Measurements from ENCODE around the gene POTEI.
"Not testable (repeated sequence)": the region's sequence is repeated elsewhere in the genome, so short reads cannot be mapped to it uniquely, and the experiment has no call there.

The POTEI gene

GRCh38 chr2:130509228-130509627, at the start of gene POTEI:
TSS of gene POTEI (minus strand) at chr2:130509328. CDS start at chr2:130509235, 93 bp downstream.
- H3K36me3 Mint-ChIP-seq (ENCODE audit: low read depth); H3K4me3 Mint-ChIP-seq; H3K27ac Mint-ChIP-seq; intact Hi-C loops (cut with micrococcal nuclease); H3K9me3 Mint-ChIP-seq; H3K4me1 Mint-ChIP-seq (ENCODE audit: low read depth); H3K27me3 Mint-ChIP-seq: not testable (repeated sequence)

- H3K36me3 Mint-ChIP-seq (ENCODE audit: low read depth); H3K27me3 Mint-ChIP-seq; H3K9me3 Mint-ChIP-seq; intact Hi-C loops (cut with micrococcal nuclease); H3K4me3 Mint-ChIP-seq; H3K4me1 Mint-ChIP-seq (ENCODE audit: low read depth); H3K27ac Mint-ChIP-seq: not testable (repeated sequence)
Measured at GRCh38 chr2:130556441-130556840, 47.3 kb upstream of the POTEI start.

GRCh38 chr2:130554178-130554577, 45.0 kb upstream of the POTEI start:
- intact Hi-C loops (cut with micrococcal nuclease); H3K4me1 Mint-ChIP-seq (ENCODE audit: low read depth); H3K36me3 Mint-ChIP-seq (ENCODE audit: low read depth); H3K27me3 Mint-ChIP-seq; H3K9me3 Mint-ChIP-seq; H3K4me3 Mint-ChIP-seq; H3K27ac Mint-ChIP-seq: not testable (repeated sequence)

GRCh38 chr2:130549475-130549874, 40.3 kb upstream of the POTEI start:
- intact Hi-C loops (cut with micrococcal nuclease); H3K27me3 Mint-ChIP-seq; H3K9me3 Mint-ChIP-seq; H3K27ac Mint-ChIP-seq; H3K36me3 Mint-ChIP-seq (ENCODE audit: low read depth); H3K4me3 Mint-ChIP-seq; H3K4me1 Mint-ChIP-seq (ENCODE audit: low read depth): not testable (repeated sequence)

- intact Hi-C loops (cut with micrococcal nuclease); H3K4me1 Mint-ChIP-seq (ENCODE audit: low read depth); H3K4me3 Mint-ChIP-seq; H3K9me3 Mint-ChIP-seq; H3K36me3 Mint-ChIP-seq (ENCODE audit: low read depth); H3K27ac Mint-ChIP-seq; H3K27me3 Mint-ChIP-seq: not testable (repeated sequence)
Measured at GRCh38 chr2:130548418-130548817, 39.3 kb upstream of the POTEI start.

- intact Hi-C loops (cut with micrococcal nuclease); H3K36me3 Mint-ChIP-seq (ENCODE audit: low read depth); H3K4me1 Mint-ChIP-seq (ENCODE audit: low read depth); H3K4me3 Mint-ChIP-seq; H3K9me3 Mint-ChIP-seq; H3K27me3 Mint-ChIP-seq; H3K27ac Mint-ChIP-seq: not testable (repeated sequence)
Measured at GRCh38 chr2:130544978-130545377, 35.9 kb upstream of the POTEI start.

- H3K27me3 Mint-ChIP-seq; H3K27ac Mint-ChIP-seq; intact Hi-C loops (cut with micrococcal nuclease): not testable (repeated sequence)
Measured at GRCh38 chr2:130543785-130544528, 34.8 kb upstream of the POTEI start.

GRCh38 chr2:130542789-130543188, 33.7 kb upstream of the POTEI start:
- H3K27me3 Mint-ChIP-seq; intact Hi-C loops (cut with micrococcal nuclease); H3K27ac Mint-ChIP-seq; H3K4me1 Mint-ChIP-seq (ENCODE audit: low read depth); H3K4me3 Mint-ChIP-seq; H3K9me3 Mint-ChIP-seq; H3K36me3 Mint-ChIP-seq (ENCODE audit: low read depth): not testable (repeated sequence)

More at GRCh38 chr2:130543785-130544528, 34.8 kb upstream of the POTEI start:
- H3K36me3 Mint-ChIP-seq (ENCODE audit: low read depth); H3K4me1 Mint-ChIP-seq (ENCODE audit: low read depth); H3K9me3 Mint-ChIP-seq; H3K4me3 Mint-ChIP-seq: not testable (repeated sequence)

GRCh38 chr2:130538271-130538670, 29.1 kb upstream of the POTEI start:
- H3K9me3 Mint-ChIP-seq; H3K27ac Mint-ChIP-seq; intact Hi-C loops (cut with micrococcal nuclease); H3K27me3 Mint-ChIP-seq; H3K4me1 Mint-ChIP-seq (ENCODE audit: low read depth); H3K36me3 Mint-ChIP-seq (ENCODE audit: low read depth); H3K4me3 Mint-ChIP-seq: not testable (repeated sequence)

- H3K27ac Mint-ChIP-seq; H3K4me1 Mint-ChIP-seq (ENCODE audit: low read depth); H3K36me3 Mint-ChIP-seq (ENCODE audit: low read depth); H3K27me3 Mint-ChIP-seq; H3K9me3 Mint-ChIP-seq; intact Hi-C loops (cut with micrococcal nuclease); H3K4me3 Mint-ChIP-seq: not testable (repeated sequence)
Measured at GRCh38 chr2:130536654-130537053, 27.5 kb upstream of the POTEI start.

- H3K27me3 Mint-ChIP-seq; H3K27ac Mint-ChIP-seq; intact Hi-C loops (cut with micrococcal nuclease); H3K9me3 Mint-ChIP-seq; H3K36me3 Mint-ChIP-seq (ENCODE audit: low read depth); H3K4me3 Mint-ChIP-seq; H3K4me1 Mint-ChIP-seq (ENCODE audit: low read depth): not testable (repeated sequence)
Measured at GRCh38 chr2:130531672-130532071, 22.5 kb upstream of the POTEI start.

- not testable (repeated sequence) for H3K27ac Mint-ChIP-seq; H3K36me3 Mint-ChIP-seq (ENCODE audit: low read depth); H3K9me3 Mint-ChIP-seq
Measured at GRCh38 chr2:130531225-130531624, 22.1 kb upstream of the POTEI start.

GRCh38 chr2:130530212-130530611, 21.1 kb upstream of the POTEI start:
- H3K27me3 Mint-ChIP-seq; intact Hi-C loops (cut with micrococcal nuclease); H3K4me3 Mint-ChIP-seq; H3K4me1 Mint-ChIP-seq (ENCODE audit: low read depth); H3K9me3 Mint-ChIP-seq; H3K27ac Mint-ChIP-seq; H3K36me3 Mint-ChIP-seq (ENCODE audit: low read depth): not testable (repeated sequence)

More at GRCh38 chr2:130531225-130531624, 22.1 kb upstream of the POTEI start:
- intact Hi-C loops (cut with micrococcal nuclease); H3K4me3 Mint-ChIP-seq; H3K4me1 Mint-ChIP-seq (ENCODE audit: low read depth); H3K27me3 Mint-ChIP-seq: not testable (repeated sequence)

GRCh38 chr2:130529545-130529944, 20.4 kb upstream of the POTEI start:
- intact Hi-C loops (cut with micrococcal nuclease); H3K4me3 Mint-ChIP-seq; H3K4me1 Mint-ChIP-seq (ENCODE audit: low read depth); H3K36me3 Mint-ChIP-seq (ENCODE audit: low read depth); H3K9me3 Mint-ChIP-seq; H3K27ac Mint-ChIP-seq; H3K27me3 Mint-ChIP-seq: not testable (repeated sequence)

GRCh38 chr2:130527365-130527967, 18.3 kb upstream of the POTEI start:
- intact Hi-C loops (cut with micrococcal nuclease); H3K9me3 Mint-ChIP-seq; H3K27me3 Mint-ChIP-seq; H3K4me3 Mint-ChIP-seq; H3K4me1 Mint-ChIP-seq (ENCODE audit: low read depth); H3K36me3 Mint-ChIP-seq (ENCODE audit: low read depth); H3K27ac Mint-ChIP-seq: not testable (repeated sequence)

Measured in dendritic cell treated with granulocyte-macrophage colony-stimulating factor and Interleukin-4, amounts not matched to agents 40 ng/mL and 50 ng/mL, for 4 days (primary cell).